Progenitor cell of endocrine pancreas (in vitro differentiated cells): ENCODE data around the gene SHC3. TPM values are rescaled to one million over a fixed set of nuclear protein-coding genes. Genes with fewer than 3 reads are reported as not detected.

Experiments used
- DNase-seq: peaks from one replicate; pipeline ENCODE4 v3.0.0; 2021; ENCODE audit warnings: low spot score; ENCODE audit not compliant: unreplicated experiment
- H3K27ac Mint-ChIP-seq: 2 replicates; pipeline ENCODE4 v1.8.0; 2021; ENCODE audit warnings: mild to moderate bottlenecking, moderate library complexity, mixed read lengths
- H3K27me3 Mint-ChIP-seq: 2 replicates; pipeline ENCODE4 v1.8.0; 2021; ENCODE audit warnings: mixed read lengths
- H3K36me3 Mint-ChIP-seq: 2 replicates; pipeline ENCODE4 v1.8.0; 2022; ENCODE audit warnings: mixed read lengths; ENCODE audit not compliant: insufficient read depth
- H3K4me1 Mint-ChIP-seq: 2 replicates; pipeline ENCODE4 v1.8.0; 2021; ENCODE audit warnings: low read depth, mixed read lengths
- H3K4me3 Mint-ChIP-seq: 2 replicates; pipeline ENCODE4 v1.8.0; 2021; ENCODE audit warnings: low read depth, mild to moderate bottlenecking, moderate library complexity, mixed read lengths
- H3K9me3 Mint-ChIP-seq: 2 replicates; pipeline ENCODE4 v1.8.0; 2021; ENCODE audit warnings: low read depth, mixed read lengths
- CTCF ChIP-seq: fragments of 200-600 bp; sonication (generic); IDR thresholded peaks from one replicate; pipeline ENCODE4 v1.5.0; 2021; ENCODE audit warnings: antibody characterized with exemption, mild to moderate bottlenecking; ENCODE audit not compliant: unreplicated experiment
- total RNA-seq: library from RNA; stranded (reverse); gene quantifications from 2 replicates; pipeline ENCODE4 v1.2.1, GENCODE V29; 2021

The SHC3 gene
- total RNA-seq, 1 donor from 2014 or later, result 1.3 TPM

- no peak for DNase-seq
- Mint-ChIP-seq H3K27ac (no peak overlapping the region), H3K4me1 (peaks cover 2% of the 10 kb centered on the region), H3K9me3 (no peaks in the 10 kb centered on the region), H3K4me3 (no peak overlapping the region), H3K36me3 (no peaks in the 10 kb centered on the region), H3K27me3 (peaks cover 25% of the 10 kb centered on the region)
- TF ChIP-seq CTCF, result no peak
These were observed 181.0 kb downstream of the SHC3 start for GRCh38 chr9:88997646-88998045.

DNA sequence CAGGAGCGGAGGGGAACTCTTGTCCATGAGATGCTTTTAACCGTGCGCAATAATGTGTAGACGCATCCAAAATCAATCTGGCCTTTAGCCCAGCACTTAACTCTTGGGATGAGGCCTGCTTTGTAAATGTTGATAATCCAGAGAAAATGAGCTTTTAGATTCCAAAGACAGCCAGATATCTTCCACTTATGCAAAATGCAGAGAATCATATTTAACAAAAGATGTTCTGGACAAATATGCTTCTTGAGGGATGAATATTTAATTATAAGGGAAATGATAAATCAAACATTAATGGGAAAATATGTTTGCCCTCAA is 181.7 kb downstream of the SHC3 start:
- no peak overlapping the region for H3K27ac Mint-ChIP-seq
- H3K4me1 Mint-ChIP-seq, result peaks cover 4% of the 10 kb centered on the region
- DNase-seq, result no peak
- TF ChIP-seq CTCF, result no peak
- no peaks in the 10 kb centered on the region for H3K36me3 Mint-ChIP-seq
- no peaks in the 10 kb centered on the region for H3K9me3 Mint-ChIP-seq
- H3K27me3 Mint-ChIP-seq, result peaks cover 28% of the 10 kb centered on the region
- H3K4me3 Mint-ChIP-seq, result no peak overlapping the region

DNA sequence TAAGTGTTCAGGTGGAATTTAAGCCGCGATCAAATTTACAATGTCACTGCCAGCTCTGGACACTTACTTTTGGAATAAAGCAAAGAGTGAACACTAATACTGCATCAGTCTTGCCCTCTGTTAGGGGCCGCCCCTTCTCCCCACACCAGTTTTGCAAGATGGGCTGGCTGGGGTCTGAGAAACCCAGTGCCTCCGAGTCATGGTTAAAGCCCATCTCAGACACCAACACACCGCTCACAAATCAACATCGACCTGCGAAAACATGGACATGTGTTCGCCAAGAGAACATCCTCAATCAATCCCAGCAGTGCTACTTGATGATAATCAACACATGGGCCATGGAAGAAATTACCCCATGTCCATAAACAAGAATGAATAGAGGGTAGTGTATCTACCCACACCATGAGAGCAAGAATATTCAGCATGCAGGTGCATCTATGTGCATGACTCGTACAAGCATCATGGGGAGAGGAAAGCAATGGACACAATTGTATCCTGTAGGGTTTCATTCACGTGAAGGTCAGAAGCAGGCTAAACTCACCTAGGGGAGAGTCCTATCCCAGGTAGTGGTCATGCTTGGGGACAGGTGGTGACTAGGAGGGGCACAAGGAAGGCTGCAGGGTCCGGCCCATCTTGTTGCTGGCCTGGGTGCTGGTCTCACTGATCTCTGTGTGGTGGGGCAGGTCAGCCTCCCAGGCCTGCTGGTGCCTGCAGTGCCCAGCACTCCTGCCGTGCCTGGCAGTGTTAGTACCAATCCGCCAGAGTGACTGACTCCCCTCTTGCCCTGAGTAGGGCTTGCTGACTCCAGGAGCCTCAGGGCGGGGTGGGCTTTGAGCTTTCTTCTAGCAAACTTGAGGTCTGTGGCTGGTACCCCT is 182.3 kb downstream of the SHC3 start:
- Mint-ChIP-seq H3K9me3 (no peaks in the 10 kb centered on the region), H3K36me3 (no peaks in the 10 kb centered on the region), H3K27ac (no peak overlapping the region), H3K4me1 (peaks cover 6% of the 10 kb centered on the region), H3K27me3 (peaks cover 27% of the 10 kb centered on the region), H3K4me3 (no peak overlapping the region)
- DNase-seq, result no peak
- TF ChIP-seq CTCF, result no peak

- Mint-ChIP-seq H3K27me3 (peaks cover 23% of the 10 kb centered on the region), H3K9me3 (no peaks in the 10 kb centered on the region), H3K27ac (no peak overlapping the region), H3K4me1 (peaks cover 4% of the 10 kb centered on the region), H3K4me3 (no peak overlapping the region), H3K36me3 (no peaks in the 10 kb centered on the region)
- no peak for DNase-seq
- TF ChIP-seq CTCF, result no peak
These were observed 183.0 kb downstream of the SHC3 start for GRCh38 chr9:88995627-88996026.

DNA sequence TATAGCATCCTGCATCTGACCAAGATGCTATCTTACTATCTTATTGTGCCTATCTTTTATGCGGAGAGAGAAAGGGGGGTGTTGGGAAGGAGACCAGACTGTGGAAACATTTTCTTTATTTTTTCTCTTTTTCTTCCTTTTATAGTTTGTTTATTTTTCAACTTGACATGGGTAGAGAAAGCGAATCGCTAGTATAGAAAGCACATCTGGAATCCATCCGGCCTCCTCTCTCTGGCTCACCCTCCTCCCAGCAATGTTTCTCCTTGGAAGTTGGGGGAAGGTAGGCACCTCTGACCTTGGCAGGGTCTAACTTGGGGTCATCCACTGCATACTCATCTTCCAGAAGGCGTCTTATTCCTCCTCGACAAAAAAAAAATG is 183.4 kb downstream of the SHC3 start:
- Mint-ChIP-seq H3K4me3 (no peak overlapping the region), H3K9me3 (no peaks in the 10 kb centered on the region), H3K27me3 (peaks cover 25% of the 10 kb centered on the region), H3K4me1 (peaks cover 6% of the 10 kb centered on the region), H3K27ac (no peak overlapping the region), H3K36me3 (no peaks in the 10 kb centered on the region)
- TF ChIP-seq CTCF, result no peak
- DNase-seq, result no peak
